Measurements from ENCODE around the gene HIVEP2. TPM values are rescaled to one million over a fixed set of nuclear protein-coding genes. Genes with fewer than 3 reads are reported as not detected.

Gene HIVEP2
- total and polyA plus RNA-seq, 2 donors (not counting 1 experiment from before 2014, with no cell fraction given): 5.8 to 31.9 TPM

GRCh38 chr6:142944124-142945048 lies 590 bp downstream of the HIVEP2 start:
- no peaks in the 10 kb centered on the region for H3K27me3 Mint-ChIP-seq
- H3K9me3 Mint-ChIP-seq (ENCODE audit: insufficient read depth): no peaks in the 10 kb centered on the region
- TF ChIP-seq EZH2 (IDR thresholded peaks at IDR 0.05; ENCODE audit: borderline replicate concordance, insufficient read depth, low read depth, low read length, poor library complexity, severe bottlenecking) (no peak), CTCF (IDR thresholded peaks at IDR 0.05) (no peak)
- no peaks in the 10 kb centered on the region for H3K9me3 ChIP-seq (ENCODE audit: control extremely low read depth in 1 of 3, control insufficient read depth in 2 of 3, insufficient read depth in 1 of 3, low read length in 2 of 3)
- intact Hi-C loops (cut with micrococcal nuclease): loop anchor here (1.0 to 5.0 kb wide), 4 partner anchors 18 to 197 kb away; no protein-coding TSS in a partner anchor
- H3K27ac ChIP-seq (ENCODE audit: low read length in 2 of 2): peak overlapping the region; percentile 96 to 100
- WGBS (ENCODE audit: insufficient coverage): under 1% methylated on average over 43 of the region's 54 CpGs
- H3K79me2 ChIP-seq (ENCODE audit: control insufficient read depth, insufficient read depth, low read length): peaks cover 59% of the 10 kb centered on the region
- peaks cover 19 to 29% of the 10 kb centered on the region in 2 donors for H3K4me1 ChIP-seq (ENCODE audit: control insufficient read depth in 2 of 2, insufficient read depth in 2 of 2, low read length in 2 of 2)
- DNase-seq (peak; percentile 88), ATAC-seq (ENCODE audit: low read depth) (peak; percentile 18)
- no peaks in the 10 kb centered on the region for H4K20me1 ChIP-seq (ENCODE audit: control insufficient read depth, insufficient read depth, low read length, poor library complexity, severe bottlenecking)
- peak overlapping the region; percentile 84 to 96 (median 90) for H3K4me3 ChIP-seq (ENCODE audit: control extremely low read depth in 1 of 5, extremely low read depth in 1 of 5, insufficient read depth in 1 of 5, low read depth in 2 of 5, low read length in 4 of 5)
- ChIA-PET POLR2A (interaction anchor here (0.6 to 2.7 kb wide), 8 partner anchors 9 to 130 kb away, joined by 3 to 21 read pairs (median 4); partner anchors contain the start of gene AIG1), CTCF (interaction anchor here (1.2 to 2.3 kb wide), 10 partner anchors 10 to 251 kb away, joined by 3 to 11 read pairs (median 6); no protein-coding TSS in a partner anchor)
- H3K9ac ChIP-seq (ENCODE audit: low read length): peak overlapping the region; percentile 99
- peak overlapping the region; percentile 93 for H3K4me2 ChIP-seq (replicated peaks; ENCODE audit: low read depth, low read length, poor library complexity, severe bottlenecking)
- H3K4me1 Mint-ChIP-seq: peaks cover 54% of the 10 kb centered on the region
- peak overlapping the region; percentile 99 for H3K4me3 Mint-ChIP-seq
- no peaks in the 10 kb centered on the region for H3K36me3 ChIP-seq (replicated peaks in 1 of 2; ENCODE audit: control extremely low read depth in 1 of 2, control insufficient read depth in 1 of 2, extremely low read depth in 1 of 2, insufficient read depth in 2 of 2, low read length in 1 of 2)
- H2AFZ ChIP-seq (ENCODE audit: insufficient read depth, low read depth, low read length, poor library complexity, severe bottlenecking): peak overlapping the region; percentile 48
- no peaks in the 10 kb centered on the region for H3K27me3 ChIP-seq (replicated peaks in 1 of 4; ENCODE audit: control extremely low read depth in 1 of 4, control insufficient read depth in 3 of 4, insufficient read depth in 4 of 4, low read length in 3 of 4)
- H3K27ac Mint-ChIP-seq: peak overlapping the region; percentile 99
